Activated gamma-delta T cell (primary cell): ENCODE results near the gene KLHL13.
"Not testable (repeated sequence)": the region's sequence is repeated elsewhere in the genome, so short reads cannot be mapped to it uniquely, and the experiment has no call there.

Experiments used
- DNase-seq: peaks from one replicate; lab custom pipeline; 2025; lab: John Stamatoyannopoulos, UW

KLHL13 gene

GRCh38 chrX:118066867-118067515, 49.6 kb downstream of the KLHL13 start:
- no peak for DNase-seq

GRCh38 chrX:118062817-118063615, 53.6 kb downstream of the KLHL13 start:
- no peak for DNase-seq

- DNase-seq = no peak
These were observed 54.4 kb downstream of the KLHL13 start for GRCh38 chrX:118062048-118062789.

DNA sequence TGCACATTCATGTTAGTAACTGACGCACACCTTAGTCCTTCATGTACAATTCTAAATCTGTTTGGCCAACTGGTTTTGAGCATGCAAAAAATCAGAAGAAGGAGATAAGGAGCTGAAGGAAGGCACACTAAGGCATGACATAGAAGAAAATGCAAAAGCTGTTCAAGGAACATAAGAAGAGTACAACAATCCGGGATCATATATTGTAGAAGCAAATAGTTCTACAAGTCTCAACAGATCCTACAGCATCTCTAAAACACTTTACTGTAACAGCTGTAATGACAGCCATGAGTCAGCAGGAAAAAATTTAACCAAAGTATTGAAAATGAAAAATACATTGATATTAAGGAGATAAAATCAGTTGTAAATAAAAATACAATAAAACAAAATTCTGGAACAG, 57.7 kb downstream of the KLHL13 start:
- DNase-seq = no peak

GRCh38 chrX:118056870-118057269, 59.7 kb downstream of the KLHL13 start:
- no peak for DNase-seq

DNA sequence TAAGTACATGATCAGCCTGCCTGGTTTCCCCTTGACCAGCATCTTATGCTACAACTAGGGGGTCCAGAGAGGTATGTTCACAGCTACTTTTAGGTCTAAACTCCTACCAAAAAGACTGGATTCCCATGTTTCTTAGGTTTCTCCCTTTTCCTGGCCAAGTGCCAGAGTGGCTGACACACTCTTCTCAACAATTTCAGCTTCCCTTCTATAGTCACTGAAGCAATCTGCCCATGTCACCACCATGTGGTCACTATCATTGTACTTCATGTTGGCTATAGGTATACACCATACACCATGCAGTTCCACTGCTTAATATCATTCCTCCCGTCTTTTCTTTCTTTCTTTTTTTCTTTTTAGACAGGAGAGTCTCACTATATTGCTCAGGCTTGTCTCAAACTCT, 66.9 kb downstream of the KLHL13 start:
- no peak for DNase-seq

DNA sequence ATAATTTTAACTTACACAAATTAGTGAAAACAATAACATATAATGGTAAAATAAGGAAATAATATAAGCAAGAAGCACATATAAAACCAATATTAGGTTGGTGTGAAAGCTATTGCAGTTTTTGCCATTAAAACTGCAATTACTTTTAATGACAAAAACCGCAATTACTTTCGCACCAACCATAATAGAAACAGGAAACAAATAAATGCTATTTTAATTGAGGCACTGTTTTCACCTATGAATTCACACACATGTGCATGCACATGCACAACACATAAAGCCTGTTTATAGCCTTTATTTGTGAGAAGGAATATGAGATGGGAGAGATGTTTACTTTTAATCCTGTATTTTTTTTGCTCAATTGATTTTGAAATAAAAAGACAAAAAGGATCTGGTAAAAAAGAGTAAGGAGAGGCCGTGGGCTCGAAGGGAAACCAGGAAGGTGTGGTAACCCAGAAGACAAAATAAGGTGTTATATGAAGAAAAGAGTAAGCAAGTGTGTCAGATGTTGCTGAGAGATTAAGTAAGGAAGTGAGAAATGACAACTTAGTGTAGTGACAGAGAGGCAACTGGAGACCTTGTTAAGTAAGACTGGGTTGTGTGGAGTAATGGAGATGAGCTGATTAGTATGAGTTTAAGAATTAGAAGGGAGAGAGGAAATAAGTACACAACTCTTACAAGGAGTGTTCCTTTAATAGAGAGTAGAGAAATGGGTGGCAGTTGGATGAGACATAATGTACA, 69.0 kb downstream of the KLHL13 start:
- no peak for DNase-seq

GRCh38 chrX:118039591-118039990, 77.0 kb downstream of the KLHL13 start:
- DNase-seq = no peak

- no peak for DNase-seq
These were observed 77.8 kb downstream of the KLHL13 start for GRCh38 chrX:118038614-118039365.

- no peak for DNase-seq
These were observed 90.0 kb downstream of the KLHL13 start for GRCh38 chrX:118026631-118027030.

- no peak for DNase-seq
These were observed 91.4 kb downstream of the KLHL13 start for GRCh38 chrX:118025226-118025625.

- no peak for DNase-seq
These were observed 92.1 kb downstream of the KLHL13 start for GRCh38 chrX:118024482-118024881.

DNA sequence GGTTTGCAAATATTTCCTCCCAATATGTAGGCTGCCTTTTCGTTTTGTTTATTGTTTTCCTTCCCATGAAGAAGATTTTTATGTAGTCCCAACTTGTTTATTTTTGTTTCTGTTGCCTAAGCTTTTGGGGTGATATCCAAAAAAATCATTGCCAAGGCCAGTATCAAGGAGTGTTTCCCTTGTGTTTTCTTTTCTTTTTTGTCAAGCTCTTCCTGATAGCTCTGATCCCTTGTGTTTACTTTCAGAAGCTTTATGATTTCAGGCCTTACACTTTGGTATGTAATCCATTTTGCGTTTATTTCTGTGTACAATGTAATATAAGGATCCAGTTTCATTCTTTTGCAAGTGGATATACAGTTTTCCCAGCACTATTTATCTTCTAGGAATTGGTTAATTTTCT, 93.9 kb downstream of the KLHL13 start:
- no peak for DNase-seq

GRCh38 chrX:118016422-118016821, 100.2 kb downstream of the KLHL13 start:
- no peak for DNase-seq

DNA sequence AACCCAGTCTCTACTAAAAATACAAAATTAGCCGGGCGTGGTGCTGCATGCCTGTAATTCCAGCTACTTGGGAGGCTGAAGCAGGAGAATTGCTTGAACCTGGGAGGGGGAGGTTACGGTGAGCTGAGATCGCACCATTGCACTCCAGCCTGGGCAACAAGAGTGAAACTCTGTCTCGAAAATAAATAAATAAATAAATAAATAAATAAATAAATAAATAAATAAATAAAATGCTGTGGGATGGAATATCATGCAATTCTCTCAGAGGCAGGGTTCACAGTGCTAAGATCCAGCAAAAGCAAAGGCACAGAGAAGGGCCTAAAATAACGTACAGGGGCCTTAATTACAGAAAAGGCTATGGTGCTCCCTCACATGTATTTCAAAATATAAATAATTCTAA, 114.2 kb downstream of the KLHL13 start:
- DNase-seq = not testable (repeated sequence)

GRCh38 chrX:118000518-118000917, 116.1 kb downstream of the KLHL13 start:
- no peak for DNase-seq

DNA sequence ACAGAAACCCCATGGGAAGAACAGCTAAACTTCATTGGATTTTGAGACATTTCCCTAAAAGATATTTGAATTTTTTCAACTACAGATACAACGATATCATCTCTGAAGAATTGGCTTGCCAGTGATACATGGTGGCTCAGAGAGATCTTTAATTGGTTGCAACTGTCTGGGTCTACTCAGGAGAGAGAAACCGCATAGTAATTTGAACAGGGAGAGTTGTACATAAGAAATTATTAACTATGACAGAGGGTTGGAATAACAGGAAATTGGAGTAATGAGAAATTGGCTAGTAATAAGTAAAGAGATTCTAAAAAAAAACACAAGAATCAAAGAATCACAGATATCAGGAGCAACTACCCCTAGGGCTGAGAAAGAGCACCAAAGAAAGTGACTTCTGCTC, 118.4 kb downstream of the KLHL13 start:
- DNase-seq = no peak

GRCh38 chrX:117996918-117997480, 119.6 kb downstream of the KLHL13 start:
- no peak for DNase-seq

GRCh38 chrX:117996408-117996807, 120.2 kb downstream of the KLHL13 start:
- no peak for DNase-seq

DNA sequence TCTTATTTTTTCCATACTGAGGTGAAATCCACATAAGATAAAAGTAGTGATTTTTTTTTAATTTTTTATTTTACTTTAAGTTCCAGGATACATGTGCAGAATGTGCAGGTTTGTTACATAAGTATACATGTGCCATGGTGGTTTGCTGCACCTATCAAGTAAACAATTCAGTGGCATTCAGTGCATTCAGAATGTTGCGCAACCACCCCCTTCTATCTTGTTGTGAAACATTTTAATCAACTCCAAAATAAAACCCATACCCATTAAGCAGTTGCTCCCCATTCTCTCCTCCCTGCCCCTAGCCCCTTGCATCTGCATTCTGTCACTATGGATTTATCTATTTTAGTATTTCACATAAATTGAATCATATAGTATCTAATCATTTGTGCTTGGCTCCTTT, 121.2 kb downstream of the KLHL13 start:
- DNase-seq = no peak

- DNase-seq = no peak
These were observed 124.4 kb downstream of the KLHL13 start for GRCh38 chrX:117992192-117992723.
